ENCODE data around the gene RIPK1. TPM values are rescaled to one million over a fixed set of nuclear protein-coding genes. Genes with fewer than 3 reads are reported as not detected.

RIPK1 gene
- polyA plus RNA-seq, 1 experiment: 25.9 TPM

DNA sequence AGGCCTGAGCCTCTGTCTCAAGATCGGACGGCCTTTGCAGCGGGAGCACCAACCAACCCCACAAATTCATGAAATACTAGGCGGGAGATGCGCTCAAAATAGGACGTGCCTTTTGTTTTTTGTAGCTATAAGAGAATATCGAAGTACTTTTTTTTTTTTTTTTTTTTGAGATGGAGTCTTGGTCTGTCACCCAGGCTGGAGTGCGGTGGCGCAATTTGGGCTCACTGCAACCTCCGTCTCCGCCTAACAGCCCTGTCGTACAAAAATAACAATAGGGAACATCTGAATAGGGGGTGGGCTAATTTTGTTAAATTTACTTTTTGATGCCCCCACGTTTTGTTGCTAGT lies 94.9 kb downstream of the RIPK1 start:
- CTCF ChIA-PET: interaction anchor here (0.6 to 3.2 kb wide), 8 partner anchors 27 to 132 kb away, joined by 3 to 24 read pairs (median 6); no protein-coding TSS in a partner anchor
- peak overlapping the region; percentile 71 for H3K4me3 ChIP-seq (ENCODE audit: low read depth, low read length)
- H3K9me3 ChIP-seq (ENCODE audit: control insufficient read depth, insufficient read depth, low read length): no peaks in the 10 kb centered on the region
- no peak for DNase-seq (ENCODE audit: low read depth, low spot score)
- no peaks in the 10 kb centered on the region for H3K27me3 ChIP-seq (ENCODE audit: control insufficient read depth, insufficient read depth, low read length)
- H3K27ac ChIP-seq (ENCODE audit: low read depth, low read length): no peak overlapping the region
- TF ChIP-seq CTCF (IDR thresholded peaks at IDR 0.05; ENCODE audit: low read depth, low read length): no peak
- POLR2A ChIA-PET: interaction anchor here (0.9 to 1.4 kb wide), 2 partner anchors 25 to 99 kb away, joined by 3 to 6 read pairs; no protein-coding TSS in a partner anchor

DNA sequence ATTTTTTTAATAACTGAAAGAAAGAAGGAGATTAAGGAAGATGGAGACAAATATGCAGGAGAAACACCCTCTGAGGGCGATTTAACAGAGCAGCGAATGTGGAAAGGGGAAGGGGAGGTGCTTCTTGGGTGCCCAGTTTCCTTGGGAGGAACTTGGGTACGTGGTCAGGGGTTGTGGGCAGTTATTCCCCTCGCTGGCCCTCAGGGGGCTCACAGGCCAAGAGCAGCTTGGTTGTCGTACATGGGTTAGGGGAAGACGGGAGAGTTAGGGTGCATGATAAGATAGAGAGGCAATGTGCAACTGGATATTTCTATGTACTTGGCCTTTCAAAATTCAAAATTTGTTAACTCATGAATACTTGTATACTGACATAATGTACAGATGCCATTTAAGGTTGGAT lies 96.1 kb downstream of the RIPK1 start:
- Histone ChIP-seq H3K27me3 (ENCODE audit: control insufficient read depth, insufficient read depth, low read length) (no peaks in the 10 kb centered on the region), H3K9me3 (ENCODE audit: control insufficient read depth, insufficient read depth, low read length) (no peaks in the 10 kb centered on the region), H3K4me3 (ENCODE audit: low read depth, low read length) (no peak overlapping the region), H3K27ac (ENCODE audit: low read depth, low read length) (no peak overlapping the region)
- no peak for DNase-seq (ENCODE audit: low read depth, low spot score)
- no peak for TF ChIP-seq CTCF (IDR thresholded peaks at IDR 0.05; ENCODE audit: low read depth, low read length)
- POLR2A ChIA-PET: no interaction called here
- CTCF ChIA-PET: interaction anchor here (3.2 kb wide), 1 partner anchor 87 kb away, joined by 24 read pairs; no protein-coding TSS in a partner anchor

Small RNAs within 50 kb of the gene (small RNA-seq; reads per million reads assigned to genes)
- not detected for gene AL133351.4 (ENCODE audit: insufficient read length, low read depth)
- gene RNA5SP201 (ENCODE audit: insufficient read length, low read depth): not detected

Other genes with a start within 250 kb of the RIPK1 start
- 17.7 and 22.4 TPM in 2 replicates for gene SERPINB1, start 226.6 kb upstream of the RIPK1 start, polyA plus RNA-seq (2011; rRNA removed)
- gene SERPINB9, start 165.2 kb upstream of the RIPK1 start, polyA plus RNA-seq (2011; rRNA removed): 4.3 and 5.0 TPM in 2 replicates
- 107 and 120 TPM in 2 replicates for gene SERPINB6, start 96.9 kb upstream of the RIPK1 start, polyA plus RNA-seq (2011; rRNA removed)
- gene NQO2, start 68.6 kb upstream of the RIPK1 start, polyA plus RNA-seq (2011; rRNA removed): 32.4 and 34.3 TPM in 2 replicates
- gene BPHL, start 50.2 kb downstream of the RIPK1 start, polyA plus RNA-seq (2011; rRNA removed): 21.0 and 24.4 TPM in 2 replicates
- gene TUBB2A, start 89.0 kb downstream of the RIPK1 start, polyA plus RNA-seq (2011; rRNA removed): 111 and 138 TPM in 2 replicates
- gene TUBB2B, start 159.2 kb downstream of the RIPK1 start, polyA plus RNA-seq (2011; rRNA removed): 4.7 and 6.1 TPM in 2 replicates
- gene PSMG4, start 190.5 kb downstream of the RIPK1 start, polyA plus RNA-seq (2011; rRNA removed): 15.3 and 15.8 TPM in 2 replicates